ENCODE results near the gene MADCAM1.

Gene MADCAM1

DNA sequence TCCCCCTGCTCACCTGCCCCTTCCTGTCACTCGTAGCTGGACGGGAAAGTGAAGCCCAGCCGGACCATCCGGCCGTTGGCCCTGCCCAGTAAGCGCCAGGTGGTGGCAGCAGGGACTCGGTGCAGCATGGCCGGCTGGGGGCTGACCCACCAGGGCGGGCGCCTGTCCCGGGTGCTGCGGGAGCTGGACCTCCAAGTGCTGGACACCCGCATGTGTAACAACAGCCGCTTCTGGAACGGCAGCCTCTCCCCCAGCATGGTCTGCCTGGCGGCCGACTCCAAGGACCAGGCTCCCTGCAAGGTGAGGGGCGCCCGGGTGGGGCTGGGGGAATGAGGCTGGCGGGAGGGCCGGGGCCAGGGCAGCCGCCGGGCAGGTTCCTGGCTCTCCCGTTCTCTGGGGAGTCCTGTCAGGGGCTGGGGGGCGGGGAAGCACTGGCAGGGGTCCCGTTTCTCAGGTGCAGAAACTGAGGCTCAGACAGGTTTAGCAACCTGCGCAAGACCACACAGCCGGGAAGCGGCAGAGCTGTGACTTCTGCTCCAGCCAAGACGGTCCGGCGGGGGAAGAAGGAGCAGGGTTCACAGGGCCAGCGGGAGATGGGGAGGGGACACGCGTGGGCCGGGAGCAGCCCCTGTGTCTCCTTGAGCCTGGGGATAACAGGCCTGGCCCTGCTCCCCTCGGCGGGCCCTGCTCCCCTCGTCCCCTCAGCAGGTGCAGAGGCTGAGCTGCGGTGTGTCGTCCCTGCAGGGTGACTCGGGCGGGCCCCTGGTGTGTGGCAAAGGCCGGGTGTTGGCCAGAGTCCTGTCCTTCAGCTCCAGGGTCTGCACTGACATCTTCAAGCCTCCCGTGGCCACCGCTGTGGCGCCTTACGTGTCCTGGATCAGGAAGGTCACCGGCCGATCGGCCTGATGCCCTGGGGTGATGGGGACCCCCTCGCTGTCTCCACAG, 52.9 kb downstream of the MADCAM1 start:
- Histone ChIP-seq H2AFZ (ENCODE audit: low read length) (no peak overlapping the region), H3F3A (ENCODE audit: insufficient read depth, low read length) (no peaks in the 10 kb centered on the region), H3K27ac (ENCODE audit: low read length) (no peak overlapping the region), H3K79me2 (ENCODE audit: low read length) (no peaks in the 10 kb centered on the region), H3K36me3 (replicated peaks; ENCODE audit: insufficient read depth, low read length) (no peaks in the 10 kb centered on the region), H3K9me2 (replicated peaks; ENCODE audit: insufficient read depth, low read length) (no peaks in the 10 kb centered on the region), H3K4me1 (ENCODE audit: low read length) (no peaks in the 10 kb centered on the region), H3K9me3 (replicated peaks; ENCODE audit: insufficient read depth, low read length) (no peaks in the 10 kb centered on the region), H4K20me1 (ENCODE audit: insufficient read depth, low read length) (no peaks in the 10 kb centered on the region), H3K4me2 (ENCODE audit: low read depth, low read length) (no peak overlapping the region), H3K27me3 (replicated peaks; ENCODE audit: insufficient read depth, low read length) (peaks cover 63% of the 10 kb centered on the region), H3K9ac (ENCODE audit: low read length) (no peak overlapping the region), H3K4me3 (ENCODE audit: low read length) (no peak overlapping the region)
- TF ChIP-seq EZH2 (optimal IDR thresholded peaks at IDR 0.05; ENCODE audit: low read depth, low read length), result no peak
- TF ChIP-seq, protein P1, sequence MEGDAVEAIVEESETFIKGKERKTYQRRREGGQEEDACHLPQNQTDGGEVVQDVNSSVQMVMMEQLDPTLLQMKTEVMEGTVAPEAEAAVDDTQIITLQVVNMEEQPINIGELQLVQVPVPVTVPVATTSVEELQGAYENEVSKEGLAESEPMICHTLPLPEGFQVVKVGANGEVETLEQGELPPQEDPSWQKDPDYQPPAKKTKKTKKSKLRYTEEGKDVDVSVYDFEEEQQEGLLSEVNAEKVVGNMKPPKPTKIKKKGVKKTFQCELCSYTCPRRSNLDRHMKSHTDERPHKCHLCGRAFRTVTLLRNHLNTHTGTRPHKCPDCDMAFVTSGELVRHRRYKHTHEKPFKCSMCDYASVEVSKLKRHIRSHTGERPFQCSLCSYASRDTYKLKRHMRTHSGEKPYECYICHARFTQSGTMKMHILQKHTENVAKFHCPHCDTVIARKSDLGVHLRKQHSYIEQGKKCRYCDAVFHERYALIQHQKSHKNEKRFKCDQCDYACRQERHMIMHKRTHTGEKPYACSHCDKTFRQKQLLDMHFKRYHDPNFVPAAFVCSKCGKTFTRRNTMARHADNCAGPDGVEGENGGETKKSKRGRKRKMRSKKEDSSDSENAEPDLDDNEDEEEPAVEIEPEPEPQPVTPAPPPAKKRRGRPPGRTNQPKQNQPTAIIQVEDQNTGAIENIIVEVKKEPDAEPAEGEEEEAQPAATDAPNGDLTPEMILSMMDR (IDR thresholded peaks at IDR 0.05; ENCODE audit: low read length), result no peak
- no peak for TF ChIP-seq EZH2phosphoT487 (IDR thresholded peaks at IDR 0.05; ENCODE audit: low read length)
- DNase-seq, result no peak

DNA sequence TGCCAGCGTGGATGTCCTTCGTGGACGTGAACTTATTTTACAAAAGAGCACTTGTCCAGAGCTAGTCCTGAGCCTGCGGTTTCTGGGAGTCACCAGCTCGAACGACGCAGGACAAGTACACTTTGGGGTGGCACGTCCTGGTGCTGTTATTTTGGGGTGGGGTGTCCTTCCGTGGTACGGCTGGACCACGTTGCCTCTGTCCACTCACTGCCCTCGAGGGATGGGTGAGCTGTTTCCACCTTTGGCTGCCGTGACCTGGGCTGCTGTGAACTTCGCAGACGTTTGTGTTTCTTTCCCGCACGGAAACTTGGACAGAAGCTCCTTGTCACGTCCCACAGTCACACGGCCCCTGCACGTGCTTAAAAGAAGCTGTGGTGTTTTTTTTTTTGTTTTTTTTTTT, 58.5 kb downstream of the MADCAM1 start:
- H3K4me1 ChIP-seq (ENCODE audit: low read length), result no peaks in the 10 kb centered on the region
- no peaks in the 10 kb centered on the region for H3K9me2 ChIP-seq (replicated peaks; ENCODE audit: insufficient read depth, low read length)
- peaks cover 72% of the 10 kb centered on the region for H3K27me3 ChIP-seq (replicated peaks; ENCODE audit: insufficient read depth, low read length)
- no peaks in the 10 kb centered on the region for H3K36me3 ChIP-seq (replicated peaks; ENCODE audit: insufficient read depth, low read length)
- H3K79me2 ChIP-seq (ENCODE audit: low read length), result no peaks in the 10 kb centered on the region
- no peak for TF ChIP-seq EZH2 (optimal IDR thresholded peaks at IDR 0.05; ENCODE audit: low read depth, low read length)
- TF ChIP-seq, protein P1 (IDR thresholded peaks at IDR 0.05; ENCODE audit: low read length), result no peak
- no peak for TF ChIP-seq EZH2phosphoT487 (IDR thresholded peaks at IDR 0.05; ENCODE audit: low read length)
- H4K20me1 ChIP-seq (ENCODE audit: insufficient read depth, low read length), result no peaks in the 10 kb centered on the region; the same call in 1 of the 2 replicates
- no peak overlapping the region for H2AFZ ChIP-seq (ENCODE audit: low read length)
- H3K4me2 ChIP-seq (ENCODE audit: low read depth, low read length), result no peak overlapping the region
- no peak overlapping the region for H3K9ac ChIP-seq (ENCODE audit: low read length)
- no peaks in the 10 kb centered on the region for H3F3A ChIP-seq (ENCODE audit: insufficient read depth, low read length)
- H3K27ac ChIP-seq (ENCODE audit: low read length), result no peak overlapping the region
- H3K4me3 ChIP-seq (ENCODE audit: low read length), result no peak overlapping the region
- no peaks in the 10 kb centered on the region for H3K9me3 ChIP-seq (replicated peaks; ENCODE audit: insufficient read depth, low read length)
- DNase-seq, result no peak
